Gastroesophageal sphincter (tissue), 3 donors: ENCODE data around the gene GALNTL6.

Experiments
- EP300 ChIP-seq: sonication (generic); formaldehyde crosslinking; IDR thresholded peaks from one replicate; pipeline ENCODE4 v1.6.1; 2017; ENCODE audit warnings: antibody characterized with exemption, mild to moderate bottlenecking
- TF ChIP-seq, protein P1 (sequence below), 4 experiments: fragments of 200-600 bp in 2 of 4; fragments of 450-650 bp in 2 of 4; sonication (generic) in 1 of 4; IDR thresholded peaks; one replicate each; pipeline ENCODE4 v1.5.1; 2017 to 2019; ENCODE audit warnings: antibody characterized with exemption in 4 of 4, mild to moderate bottlenecking in 2 of 4, moderate library complexity in 2 of 4

DNA sequence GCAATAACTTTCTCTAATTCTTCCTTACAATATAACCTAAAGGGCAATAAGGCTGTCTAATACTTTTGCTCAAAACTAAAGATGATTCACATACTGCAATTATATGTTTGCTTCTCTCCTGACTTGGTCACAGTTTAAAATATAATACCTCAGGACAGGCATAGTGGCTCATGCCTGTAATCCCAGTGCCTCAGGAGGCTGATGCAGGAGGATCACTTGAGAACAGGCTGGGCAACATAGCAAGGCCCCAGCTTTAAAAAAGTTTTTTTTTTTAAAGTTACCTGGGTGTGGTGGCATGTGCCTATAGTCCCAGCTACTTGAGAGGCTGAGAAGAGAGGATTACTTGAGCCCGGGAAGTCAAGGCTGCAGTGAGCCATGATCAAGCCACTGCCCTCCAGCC lies 1125.7 kb downstream of the GALNTL6 start:
- TF ChIP-seq, protein P1, sequence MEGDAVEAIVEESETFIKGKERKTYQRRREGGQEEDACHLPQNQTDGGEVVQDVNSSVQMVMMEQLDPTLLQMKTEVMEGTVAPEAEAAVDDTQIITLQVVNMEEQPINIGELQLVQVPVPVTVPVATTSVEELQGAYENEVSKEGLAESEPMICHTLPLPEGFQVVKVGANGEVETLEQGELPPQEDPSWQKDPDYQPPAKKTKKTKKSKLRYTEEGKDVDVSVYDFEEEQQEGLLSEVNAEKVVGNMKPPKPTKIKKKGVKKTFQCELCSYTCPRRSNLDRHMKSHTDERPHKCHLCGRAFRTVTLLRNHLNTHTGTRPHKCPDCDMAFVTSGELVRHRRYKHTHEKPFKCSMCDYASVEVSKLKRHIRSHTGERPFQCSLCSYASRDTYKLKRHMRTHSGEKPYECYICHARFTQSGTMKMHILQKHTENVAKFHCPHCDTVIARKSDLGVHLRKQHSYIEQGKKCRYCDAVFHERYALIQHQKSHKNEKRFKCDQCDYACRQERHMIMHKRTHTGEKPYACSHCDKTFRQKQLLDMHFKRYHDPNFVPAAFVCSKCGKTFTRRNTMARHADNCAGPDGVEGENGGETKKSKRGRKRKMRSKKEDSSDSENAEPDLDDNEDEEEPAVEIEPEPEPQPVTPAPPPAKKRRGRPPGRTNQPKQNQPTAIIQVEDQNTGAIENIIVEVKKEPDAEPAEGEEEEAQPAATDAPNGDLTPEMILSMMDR (IDR thresholded peaks at IDR 0.05) = no peak
- no peak for TF ChIP-seq EP300
